A549 (cell line): ENCODE results near the gene UACA. TPM values are rescaled to one million over a fixed set of nuclear protein-coding genes. Genes with fewer than 3 reads are reported as not detected.
A peak's percentile ranks its signal among the peaks of the same experiment; 100 is the strongest.

Experiments used
- ATAC-seq, 2 experiments: fragments of 200-7000 bp in 1 of 2; fragments of >200 bp in 1 of 2; cut with Nextera tagmentation in 1 of 2; cut with Tn5 transposase in 1 of 2; 3 replicates each; pipeline versions ENCODE4 v1.8.0 to v1.9.1; 2018 to 2020; ENCODE audit warnings: mild to moderate bottlenecking in 1 of 2, moderate library complexity in 1 of 2
- CTCF ChIA-PET: fragments of 300-600 bp; sonication (Branson Sonifier 250); formaldehyde crosslinking; extraction: SDS; loops from one replicate; lab custom pipeline; 2021; ENCODE audit warnings: antibody characterized with exemption, inconsistent platforms; lab: Yijun Ruan, JAX
- POLR2A ChIA-PET: fragments of 350-600 bp; formaldehyde crosslinking; extraction: SDS; loops from one replicate; lab custom pipeline; 2021; ENCODE audit warnings: antibody characterized with exemption, inconsistent platforms; lab: Yijun Ruan, JAX
- DNase-seq, 2 experiments: peaks; one replicate each; pipeline versions ENCODE4 v3.0.0 to v3.0.0-alpha.2; 2011 to 2016; ENCODE audit warnings: low read depth in 1 of 2, low spot score in 1 of 2
- FAIRE-seq: peaks from 2 replicates; lab custom pipeline; 2011; peaks lifted over from hg19 to GRCh38; lab: Jason Lieb, UNC
- H3K27ac ChIP-seq, 2 experiments: fragments of >200 bp; sonication (Bioruptor Twin); formaldehyde crosslinking; 3 replicates each; pipeline ENCODE4 v1.5.1; 2016 to 2017
- H3K4me1 ChIP-seq: fragments of >200 bp; sonication (Bioruptor Twin); formaldehyde crosslinking; 3 replicates; pipeline ENCODE4 v1.6.1; 2016
- H3K4me2 ChIP-seq: fragments of >200 bp; sonication (Bioruptor Twin); formaldehyde crosslinking; 3 replicates; pipeline ENCODE4 v1.6.1; 2016
- H3K4me3 ChIP-seq: fragments of >200 bp; sonication (Bioruptor Twin); formaldehyde crosslinking; 3 replicates; pipeline ENCODE4 v1.5.1; 2016
- H3K9me3 ChIP-seq: fragments of >200 bp; sonication (Bioruptor Twin); formaldehyde crosslinking; 3 replicates; pipeline ENCODE4 v1.6.1; 2016
- BHLHE40 ChIP-seq: IDR thresholded peaks from 2 replicates; pipeline ENCODE4 v1.6.1; 2012; ENCODE audit warnings: low read depth, low read length, inconsistent platforms
- CBX8 ChIP-seq: fragments of 200-600 bp; sonication (generic); IDR thresholded peaks from 2 replicates; pipeline ENCODE4 v1.6.1; 2016
- CEBPB ChIP-seq, 2 experiments: fragments of >200 bp in 1 of 2; sonication (Bioruptor Twin) in 1 of 2; formaldehyde crosslinking in 1 of 2; IDR thresholded peaks; 2 replicates each; pipeline ENCODE4 v1.6.1; 2012 to 2016
- CTCF ChIP-seq: fragments of >200 bp; sonication (Bioruptor Twin); formaldehyde crosslinking; IDR thresholded peaks from 3 replicates; pipeline ENCODE4 v1.5.1; 2016
- EHF ChIP-seq: fragments of 250-450 bp; sonication (Bioruptor Pico); IDR thresholded peaks from 2 replicates; pipeline ENCODE4 v1.5.0; 2020; ENCODE audit warnings: mild to moderate bottlenecking
- EHMT2 ChIP-seq: fragments of 200-600 bp; sonication (generic); IDR thresholded peaks from 2 replicates; pipeline ENCODE4 v1.6.1; 2016; ENCODE audit warnings: antibody characterized with exemption, low read depth, mild to moderate bottlenecking, moderate library complexity
- ELK1 ChIP-seq: fragments of 150-350 bp; IDR thresholded peaks from 2 replicates; pipeline ENCODE4 v1.6.1; 2014; ENCODE audit warnings: low read depth, mild to moderate bottlenecking, low read length
- ESRRA ChIP-seq: fragments of 150-350 bp; IDR thresholded peaks from 2 replicates; pipeline ENCODE4 v1.6.1; 2014; ENCODE audit warnings: mild to moderate bottlenecking, low read length, borderline replicate concordance
- FOSL2 ChIP-seq, 2 experiments: fragments of 450-650 bp in 1 of 2; fragments of >200 bp in 1 of 2; sonication (Bioruptor Twin) in 1 of 2; formaldehyde crosslinking; IDR thresholded peaks; 2 replicates each; pipeline versions ENCODE4 v1.5.0 to v1.6.1; 2016 to 2020; ENCODE audit warnings: mild to moderate bottlenecking in 1 of 2, moderate library complexity in 1 of 2
- GATA3 ChIP-seq: IDR thresholded peaks from 2 replicates; pipeline ENCODE4 v1.6.1; 2012; ENCODE audit warnings: borderline replicate concordance
- HES2 ChIP-seq: fragments of >200 bp; sonication (Bioruptor Twin); formaldehyde crosslinking; IDR thresholded peaks from 2 replicates; pipeline ENCODE4 v1.6.1; 2016
- HOXB5 ChIP-seq: fragments of 250-450 bp; sonication (Bioruptor Pico); IDR thresholded peaks from 2 replicates; pipeline ENCODE4 v1.5.0; 2020; ENCODE audit warnings: mild to moderate bottlenecking, moderate library complexity
- JUN ChIP-seq, 2 experiments: fragments of >200 bp; sonication (Bioruptor Twin); formaldehyde crosslinking; IDR thresholded peaks; 2 replicates in 1 of 2; 3 replicates in 1 of 2; pipeline ENCODE4 v1.6.1; 2016 to 2017
- JUNB ChIP-seq: fragments of >200 bp; sonication (Bioruptor Twin); formaldehyde crosslinking; IDR thresholded peaks from 2 replicates; pipeline ENCODE4 v1.6.1; 2016
- KDM1A ChIP-seq: fragments of 200-600 bp; sonication (generic); IDR thresholded peaks from 2 replicates; pipeline ENCODE4 v1.6.1; 2016; ENCODE audit warnings: low read depth, mild to moderate bottlenecking
- KDM5A ChIP-seq: fragments of 200-600 bp; sonication (generic); IDR thresholded peaks from 2 replicates; pipeline ENCODE4 v1.6.1; 2016; ENCODE audit warnings: antibody characterized with exemption, mild to moderate bottlenecking
- MYC ChIP-seq: IDR thresholded peaks from 2 replicates; pipeline ENCODE4 v1.6.1; 2012; ENCODE audit warnings: mild to moderate bottlenecking, inconsistent platforms, low read length, improper control_type of control experiment, borderline replicate concordance
- PHF8 ChIP-seq: fragments of 200-600 bp; sonication (generic); IDR thresholded peaks from 2 replicates; pipeline ENCODE4 v1.6.1; 2016; ENCODE audit warnings: low read depth, mild to moderate bottlenecking, antibody characterized with exemption, moderate library complexity, borderline replicate concordance
- POLR2A ChIP-seq: IDR thresholded peaks from 2 replicates; pipeline ENCODE4 v1.6.1; 2012; ENCODE audit warnings: mild to moderate bottlenecking, low read length
- RAD21 ChIP-seq, 2 experiments: fragments of >200 bp in 1 of 2; sonication (Bioruptor Twin) in 1 of 2; formaldehyde crosslinking in 1 of 2; IDR thresholded peaks in 1 of 2; conservative IDR thresholded peaks in 1 of 2; 2 replicates in 1 of 2; 3 replicates in 1 of 2; pipeline ENCODE4 v1.6.1; 2012 to 2018; ENCODE audit warnings: inconsistent platforms in 1 of 2
- RARB ChIP-seq: fragments of 250-450 bp; sonication (Bioruptor Pico); IDR thresholded peaks from 2 replicates; pipeline ENCODE4 v1.8.0; 2021; ENCODE audit warnings: mild to moderate bottlenecking, moderate library complexity
- WGBS: methylation state at CpG from one replicate; pipeline ENCODE4 v1.1.6; 2017; ENCODE audit errors: missing lambda C conversion rate; 5-methylcytosine and 5-hydroxymethylcytosine counted together
- polyA plus RNA-seq, 4 experiments: library from polyadenylated mRNA; depleted of rRNA in 3 of 4; stranded (reverse); fragments of >200 nt; fragmentation: RNase III in 1 of 4; extraction: RNeasy Plus Mini Kit Qiagen cat#74134 plus additional on column Dnase treatment in 1 of 4; gene quantifications; 2 replicates in 3 of 4; 3 replicates in 1 of 4; pipeline ENCODE4 v1.2.3, GENCODE V29; 2011 to 2017
- TF ChIP-seq, protein P1 (sequence below): fragments of >200 bp; sonication (Bioruptor Twin); formaldehyde crosslinking; IDR thresholded peaks from 3 replicates; pipeline ENCODE4 v1.6.1; 2016
- TF ChIP-seq, protein P2 (sequence below): IDR thresholded peaks from 2 replicates; pipeline ENCODE4 v1.6.1; 2012

UACA gene
- polyA plus RNA-seq, 2 of the 4 experiments (the other 2 are of a cell fraction) = 31.9 to 80.4 TPM

- FAIRE-seq (no peak), DNase-seq (no peak), ATAC-seq (no peak)
- WGBS = 93% methylated on average over 4 of the region's 4 CpGs
- Histone ChIP-seq H3K4me2 (peak overlapping the region; percentile 79), H3K4me3 (no peak overlapping the region), H3K4me1 (peaks cover 90% of the 10 kb centered on the region), H3K27ac (peak overlapping the region; percentile 83 to 93), H3K9me3 (no peaks in the 10 kb centered on the region)
- TF ChIP-seq, protein P1, sequence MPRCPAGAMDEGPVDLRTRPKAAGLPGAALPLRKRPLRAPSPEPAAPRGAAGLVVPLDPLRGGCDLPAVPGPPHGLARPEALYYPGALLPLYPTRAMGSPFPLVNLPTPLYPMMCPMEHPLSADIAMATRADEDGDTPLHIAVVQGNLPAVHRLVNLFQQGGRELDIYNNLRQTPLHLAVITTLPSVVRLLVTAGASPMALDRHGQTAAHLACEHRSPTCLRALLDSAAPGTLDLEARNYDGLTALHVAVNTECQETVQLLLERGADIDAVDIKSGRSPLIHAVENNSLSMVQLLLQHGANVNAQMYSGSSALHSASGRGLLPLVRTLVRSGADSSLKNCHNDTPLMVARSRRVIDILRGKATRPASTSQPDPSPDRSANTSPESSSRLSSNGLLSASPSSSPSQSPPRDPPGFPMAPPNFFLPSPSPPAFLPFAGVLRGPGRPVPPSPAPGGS = no peak
- TF ChIP-seq RARB (CRISPR knock-in tag) (no peak), HES2 (no peak), MYC (no peak), KDM5A (no peak), CTCF (no peak), EHF (CRISPR knock-in tag) (no peak), KDM1A (no peak), BHLHE40 (no peak), ELK1 (no peak), CEBPB (IDR thresholded peaks at IDR 0.05) (no peak), POLR2A (no peak), PHF8 (no peak), EHMT2 (no peak)
- ChIA-PET CTCF (interaction anchor here (1.2 to 1.8 kb wide), 6 partner anchors 10 to 107 kb away, joined by 3 to 13 read pairs (median 6); no protein-coding TSS in a partner anchor), POLR2A (interaction anchor here (0.6 kb wide), 1 partner anchor 33 kb away, joined by 6 read pairs; no protein-coding TSS in a partner anchor)
Measured at GRCh38 chr15:70786996-70787395, 23.6 kb upstream of the UACA start.

DNA sequence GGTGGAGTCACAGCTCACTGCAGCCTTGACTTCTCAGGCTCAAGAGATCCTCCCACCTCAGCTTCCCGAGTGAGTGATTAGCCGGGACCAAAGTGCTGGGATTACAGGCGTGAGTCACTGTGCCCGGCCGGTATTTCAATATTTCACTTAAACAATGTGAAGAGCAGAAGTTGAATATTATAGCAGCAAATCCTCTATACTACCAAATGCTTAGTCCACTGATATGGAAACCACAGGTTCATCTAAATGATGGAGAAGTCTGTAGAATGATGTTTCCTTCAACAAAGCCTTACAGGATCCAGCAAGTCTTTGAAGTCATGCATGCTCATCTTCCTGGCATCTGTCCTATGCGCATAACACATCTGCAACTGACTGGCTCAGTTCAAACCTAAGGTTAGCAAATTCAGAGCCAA lies 20.3 kb upstream of the UACA start:
- DNase-seq = peak in 1 of 2 experiments; percentile 74
- Histone ChIP-seq H3K4me2 (peak overlapping the region; percentile 71), H3K4me3 (no peak overlapping the region), H3K4me1 (peaks cover 75% of the 10 kb centered on the region), H3K27ac (peak overlapping the region; percentile 70 to 82), H3K9me3 (no peaks in the 10 kb centered on the region)
- ATAC-seq = peak; percentile 57 to 71; a peak in 4 of 6 replicates
- ChIA-PET CTCF (interaction anchor here (1.1 to 3.8 kb wide), 6 partner anchors 10 to 103 kb away, joined by 4 to 32 read pairs (median 5); no protein-coding TSS in a partner anchor), POLR2A (interaction anchor here (1.4 kb wide), 1 partner anchor 20 kb away, joined by 7 read pairs; the partner anchor contains the start of gene UACA)
- TF ChIP-seq HOXB5 = no peak
- no peak for TF ChIP-seq ESRRA
- peak in 1 of 2 experiments; percentile 35; a peak in 1 of 4 replicates for TF ChIP-seq CEBPB (IDR thresholded peaks at IDR 0.05)
- TF ChIP-seq RAD21 (conservative IDR thresholded peaks at IDR 0.05 in 1 of 2, IDR thresholded peaks at IDR 0.05 in 1 of 2) = 0 out of 5 replicates have a peak, but pooled peaks of 1 of the 2 experiments have one; percentile 5
- no peak for TF ChIP-seq EHMT2
- 0 out of 2 replicates have a peak, but pooled peaks have one; percentile 36 for TF ChIP-seq GATA3
- TF ChIP-seq CBX8 = no peak
- TF ChIP-seq BHLHE40 = no peak
- TF ChIP-seq JUNB = peak; percentile 61
- TF ChIP-seq, protein P2, sequence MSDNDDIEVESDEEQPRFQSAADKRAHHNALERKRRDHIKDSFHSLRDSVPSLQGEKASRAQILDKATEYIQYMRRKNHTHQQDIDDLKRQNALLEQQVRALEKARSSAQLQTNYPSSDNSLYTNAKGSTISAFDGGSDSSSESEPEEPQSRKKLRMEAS = peak; percentile 53
- TF ChIP-seq, protein P1 = no peak
- TF ChIP-seq FOSL2 (IDR thresholded peaks at IDR 0.05) = peak; percentile 51
- peak; percentile 83 for TF ChIP-seq FOSL2 (CRISPR knock-in tag; IDR thresholded peaks at IDR 0.05)
- TF ChIP-seq JUN (IDR thresholded peaks at IDR 0.05) = peak; percentile 46 to 57; a peak in 3 of 5 replicates
- FAIRE-seq = peak; percentile 98
- WGBS = 3% methylated on average over 6 of the region's 6 CpGs
